Stomach (tissue), 9 donors: ENCODE measurements around the gene DRD4. TPM values are rescaled to one million over a fixed set of nuclear protein-coding genes. Genes with fewer than 3 reads are reported as not detected.

Experiments
- DNase-seq, 2 donors: peaks; one replicate each; pipeline versions ENCODE4 v3.0.0 to v3.0.0-alpha.2; 2013 to 2019
- H3K27ac ChIP-seq, 5 donors: fragments of 200-600 bp in 4 of 5; sonication (generic) in 4 of 5; one replicate each; pipeline ENCODE4 v1.5.1; 2013 to 2019; ENCODE audit warnings: mild to moderate bottlenecking in 1 of 5, moderate library complexity in 1 of 5
- H3K27me3 ChIP-seq, 3 donors: fragments of 200-600 bp; sonication (generic); one replicate each; pipeline ENCODE4 v1.5.1; 2017 to 2019; ENCODE audit warnings: mixed run types in 1 of 3
- H3K36me3 ChIP-seq, 4 donors: fragments of 200-600 bp; sonication (generic); 1 replicate in 3 of 4; 2 replicates in 1 of 4; pipeline ENCODE4 v1.5.1; 2016 to 2019
- H3K4me1 ChIP-seq, 4 donors: fragments of 200-600 bp; sonication (generic); one replicate each; pipeline ENCODE4 v1.5.1; 2016 to 2019
- H3K4me3 ChIP-seq, 4 donors: fragments of 200-600 bp; sonication (generic) in 3 of 4; one replicate each; pipeline ENCODE4 v1.5.1; 2016 to 2019; ENCODE audit warnings: mild to moderate bottlenecking in 1 of 4
- H3K9me3 ChIP-seq, 4 donors: fragments of 200-600 bp; sonication (generic); one replicate each; pipeline ENCODE4 v1.5.1; 2016 to 2019
- CTCF ChIP-seq, 7 experiments: fragments of 450-650 bp in 4 of 7; fragments of 200-600 bp in 3 of 7; sonication (generic) in 3 of 7; IDR thresholded peaks; one replicate each; pipeline ENCODE4 v1.5.1; 2016 to 2019; ENCODE audit warnings: antibody characterized with exemption in 7 of 7, control low read depth in 2 of 7, mild to moderate bottlenecking in 1 of 7
- EP300 ChIP-seq: sonication (generic); formaldehyde crosslinking; IDR thresholded peaks from one replicate; pipeline ENCODE4 v1.6.1; 2017; ENCODE audit warnings: antibody characterized with exemption
- POLR2A ChIP-seq, 4 donors: fragments of 450-650 bp; IDR thresholded peaks; one replicate each; pipeline ENCODE4 v1.6.1; 2016; ENCODE audit warnings: antibody characterized with exemption in 4 of 4, control low read depth in 2 of 4, mild to moderate bottlenecking in 1 of 4, moderate library complexity in 1 of 4
- POLR2AphosphoS5 ChIP-seq, 3 donors: sonication (generic); formaldehyde crosslinking; IDR thresholded peaks; one replicate each; pipeline ENCODE4 v1.6.1; 2016; ENCODE audit warnings: antibody characterized with exemption in 3 of 3
- WGBS, 5 donors: extraction: QIAGEN DNeasy Blood & Tissue Kit in 3 of 5; methylation state at CpG; one replicate each; pipeline versions ENCODE4 v1.1.5 to v1.1.7; 2013 to 2018; 5-methylcytosine and 5-hydroxymethylcytosine counted together
- intact Hi-C: fragments of 100-400 bp; cut with DNase I; formaldehyde crosslinking; loops from one replicate; pipeline ENCODE4 v1.15.1; 2023; ENCODE audit warnings: low total_unique reads
- polyA plus RNA-seq, 3 donors: library from polyadenylated mRNA; stranded (reverse); fragments of 200-250 nt; gene quantifications; one replicate each; pipeline ENCODE4 v1.2.3, GENCODE V29; 2013
- total RNA-seq, 5 donors: library from RNA; depleted of rRNA; stranded (reverse); fragments of >200 nt; gene quantifications; one replicate each; pipeline versions ENCODE4 v1.1.0 to v1.2.3, GENCODE V29; 2014 to 2016
- donor health status: healthy with polysubstance abuse.
- donor health status: Bipolar disorder and iron deficiency.
- donor health status: healthy.

DRD4 gene
- total and polyA plus RNA-seq, 8 donors: 0.19 to 1.7 (median 0.50) TPM; not detected in 5

DNA sequence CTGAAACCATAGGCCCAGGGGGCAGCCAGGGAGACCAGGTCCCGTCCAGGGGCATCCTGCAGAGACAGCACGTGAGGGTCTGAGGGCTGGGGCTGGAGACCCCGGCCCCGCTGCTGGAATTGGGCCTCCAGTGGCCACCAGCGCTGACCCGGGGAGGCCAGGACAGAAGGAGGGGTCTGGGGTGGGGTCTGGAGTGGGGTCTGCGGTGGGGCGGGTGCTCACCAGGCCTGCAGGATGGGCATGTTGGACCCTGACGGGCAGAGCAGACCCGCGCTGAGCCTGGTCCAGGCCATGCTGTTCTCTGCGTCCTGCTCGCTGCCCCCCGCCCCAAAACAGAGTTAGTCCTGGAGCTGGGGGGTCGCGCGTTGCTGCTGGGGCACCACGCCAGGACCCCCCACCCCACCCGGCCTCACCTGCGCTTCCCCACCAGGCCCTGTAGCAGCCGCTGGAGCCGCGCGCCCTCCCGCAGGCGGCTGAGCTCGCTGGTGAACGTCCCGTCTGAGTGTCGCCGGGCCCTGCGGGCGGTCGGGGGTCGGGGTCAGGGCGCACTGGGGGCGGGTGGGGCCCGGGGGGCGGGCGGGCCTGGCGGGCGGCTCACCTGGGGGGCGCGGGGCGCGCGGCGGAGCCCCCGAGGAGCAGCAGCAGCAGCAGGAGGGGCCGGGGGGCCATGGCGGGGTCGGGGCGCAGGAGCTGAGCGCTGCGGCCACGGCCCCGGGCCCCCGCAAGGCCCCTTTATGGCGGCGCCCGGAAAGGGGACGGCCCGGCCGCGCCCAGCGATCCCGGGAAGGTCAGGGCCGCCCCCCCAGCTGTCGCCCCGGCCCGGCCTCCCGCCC lies 10.4 kb upstream of the DRD4 start, which contains the start of gene SCT:
Gene SCT, minus strand, starts transcription at position 707 of the 833 bp plus-strand sequence. Its CDS starts 38 bp downstream, at position 669.
- TF ChIP-seq POLR2AphosphoS5 (IDR thresholded peaks at IDR 0.05): no peak
- TF ChIP-seq EP300: no peak
- no peak for TF ChIP-seq CTCF (IDR thresholded peaks at IDR 0.05)
- no peak for TF ChIP-seq POLR2A (IDR thresholded peaks at IDR 0.05)
- peaks cover 0 to 45% (median 29%) of the 10 kb centered on the region in 3 donors for H3K27me3 ChIP-seq
- peaks cover 0 to 18% (median 3%) of the 10 kb centered on the region in 4 donors for H3K36me3 ChIP-seq
- H3K4me3 ChIP-seq: no peak within 1 kb of the TSS
- peaks cover 27 to 47% (median 35%) of the 10 kb centered on the region in 4 donors for H3K4me1 ChIP-seq
- H3K27ac ChIP-seq: peak within 1 kb of the TSS in 1 of 5 donors; percentile 70
- intact Hi-C loops: no loop called here
- DNase-seq: peak in 1 of 2 donors; percentile 48
- no peaks in the 10 kb centered on the region for H3K9me3 ChIP-seq
- 11 to 59% (median 13%) methylated on average over 8 to 63 of the region's 72 CpGs for WGBS, 5 donors

- intact Hi-C loops: no loop called here
- Histone ChIP-seq H3K27me3 (peaks cover 0 to 45% (median 29%) of the 10 kb centered on the region in 3 donors), H3K27ac (peak overlapping the region in 1 of 5 donors; percentile 24), H3K4me1 (peaks cover 27 to 47% (median 35%) of the 10 kb centered on the region in 4 donors), H3K4me3 (no peak overlapping the region), H3K36me3 (peaks cover 0 to 14% (median 3%) of the 10 kb centered on the region in 4 donors), H3K9me3 (no peaks in the 10 kb centered on the region)
- TF ChIP-seq CTCF (IDR thresholded peaks at IDR 0.05) (no peak), POLR2AphosphoS5 (IDR thresholded peaks at IDR 0.05) (no peak), POLR2A (IDR thresholded peaks at IDR 0.05) (no peak), EP300 (no peak)
- 23 to 85% (median 52%) methylated on average over 4 to 28 of the region's 28 CpGs for WGBS, 5 donors
- DNase-seq: no peak
Measured at GRCh38 chr11:627308-627576, 9.8 kb upstream of the DRD4 start.

- TF ChIP-seq CTCF (IDR thresholded peaks at IDR 0.05) (no peak), POLR2AphosphoS5 (IDR thresholded peaks at IDR 0.05) (no peak), POLR2A (IDR thresholded peaks at IDR 0.05) (no peak), EP300 (no peak)
- intact Hi-C loops: no loop called here
- Histone ChIP-seq H3K4me1 (peaks cover 27 to 47% (median 35%) of the 10 kb centered on the region in 4 donors), H3K36me3 (peaks cover 0 to 10% (median 1%) of the 10 kb centered on the region in 4 donors), H3K27me3 (peaks cover 0 to 45% (median 29%) of the 10 kb centered on the region in 3 donors), H3K4me3 (no peak overlapping the region), H3K9me3 (no peaks in the 10 kb centered on the region), H3K27ac (peak overlapping the region in 2 of 5 donors; percentile 12 to 70)
- DNase-seq: peak in 1 of 2 donors; percentile 6
- 93 to 96% (median 95%) methylated on average over 31 of the region's 31 CpGs for WGBS, 5 donors
Measured at GRCh38 chr11:628056-628455, 9.0 kb upstream of the DRD4 start.

- intact Hi-C loops: no loop called here
- H3K9me3 ChIP-seq: no peaks in the 10 kb centered on the region
- peaks cover 0 to 6% (median 0%) of the 10 kb centered on the region in 4 donors for H3K36me3 ChIP-seq
- 43 to 51% (median 51%) methylated on average over 10 of the region's 10 CpGs for WGBS, 5 donors
- H3K4me1 ChIP-seq: peaks cover 26 to 41% (median 32%) of the 10 kb centered on the region in 4 donors
- H3K27ac ChIP-seq: peak overlapping the region in 2 of 5 donors; percentile 35 to 70
- peak in 1 of 2 donors; percentile 62 for DNase-seq
- TF ChIP-seq POLR2AphosphoS5 (IDR thresholded peaks at IDR 0.05): no peak
- TF ChIP-seq CTCF (IDR thresholded peaks at IDR 0.05): peak in 1 of 7 experiments; percentile 13
- H3K27me3 ChIP-seq: peaks cover 0 to 34% (median 29%) of the 10 kb centered on the region in 3 donors
- H3K4me3 ChIP-seq: no peak overlapping the region
Measured at GRCh38 chr11:629237-629583, 7.9 kb upstream of the DRD4 start.
